Erythroblast (primary cell): ENCODE data around the gene GPBP1L1.

ENCODE experiments used
- GATA1 ChIP-seq: IDR thresholded peaks from 2 replicates; pipeline ENCODE4 v1.6.1; 2011; ENCODE audit warnings: low read depth, mild to moderate bottlenecking, control low read depth, low read length, moderate library complexity
- POLR2A ChIP-seq: IDR thresholded peaks from 2 replicates; pipeline ENCODE4 v1.6.1; 2011; ENCODE audit warnings: mild to moderate bottlenecking, low read length

GRCh38 chr1:45589861-45590260, 96.5 kb downstream of the GPBP1L1 start:
- TF ChIP-seq POLR2A (no peak), GATA1 (no peak)
